Cardiac fibroblast (primary cell): ENCODE results near the gene SEPTIN5.

Experiments used
- DNase-seq, 2 donors: peaks; one replicate each; pipeline versions ENCODE4 v3.0.0 to v3.0.0-alpha.2; 2010; ENCODE audit warnings: low read depth in 2 of 2
- H3K4me3 ChIP-seq, 2 donors: replicated peaks in 1 of 2; 1 replicate in 1 of 2; 2 replicates in 1 of 2; pipeline ENCODE4 v1.5.1; 2011; ENCODE audit warnings: low read depth in 2 of 2, low read length in 2 of 2, mild to moderate bottlenecking in 2 of 2, moderate library complexity in 1 of 2
- TF ChIP-seq, protein P1 (sequence below): IDR thresholded peaks from one replicate; pipeline ENCODE4 v1.5.1; 2011; ENCODE audit warnings: low read depth, mild to moderate bottlenecking, low read length, inconsistent platforms

Gene SEPTIN5

DNA sequence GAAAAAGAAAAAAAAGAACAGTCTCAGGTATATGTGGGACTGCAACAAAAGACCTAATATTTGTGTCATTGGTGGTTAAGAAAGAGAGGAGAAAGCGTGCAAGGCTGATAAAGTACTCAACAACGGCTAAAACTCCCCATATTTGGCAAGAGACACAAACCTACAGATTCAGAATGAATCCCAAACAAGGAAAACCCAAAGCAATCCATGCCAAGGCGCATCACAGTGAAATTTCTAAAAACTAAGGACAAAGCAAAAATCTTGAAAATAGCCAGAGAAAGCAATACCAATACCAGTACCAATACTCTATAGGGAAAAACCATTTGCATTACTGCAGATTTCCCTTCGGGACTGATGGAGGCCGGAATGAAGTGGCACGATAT is 32.4 kb upstream of the SEPTIN5 start:
- DNase-seq, result no peak
- H3K4me3 ChIP-seq, result no peak overlapping the region
- TF ChIP-seq, protein P1, sequence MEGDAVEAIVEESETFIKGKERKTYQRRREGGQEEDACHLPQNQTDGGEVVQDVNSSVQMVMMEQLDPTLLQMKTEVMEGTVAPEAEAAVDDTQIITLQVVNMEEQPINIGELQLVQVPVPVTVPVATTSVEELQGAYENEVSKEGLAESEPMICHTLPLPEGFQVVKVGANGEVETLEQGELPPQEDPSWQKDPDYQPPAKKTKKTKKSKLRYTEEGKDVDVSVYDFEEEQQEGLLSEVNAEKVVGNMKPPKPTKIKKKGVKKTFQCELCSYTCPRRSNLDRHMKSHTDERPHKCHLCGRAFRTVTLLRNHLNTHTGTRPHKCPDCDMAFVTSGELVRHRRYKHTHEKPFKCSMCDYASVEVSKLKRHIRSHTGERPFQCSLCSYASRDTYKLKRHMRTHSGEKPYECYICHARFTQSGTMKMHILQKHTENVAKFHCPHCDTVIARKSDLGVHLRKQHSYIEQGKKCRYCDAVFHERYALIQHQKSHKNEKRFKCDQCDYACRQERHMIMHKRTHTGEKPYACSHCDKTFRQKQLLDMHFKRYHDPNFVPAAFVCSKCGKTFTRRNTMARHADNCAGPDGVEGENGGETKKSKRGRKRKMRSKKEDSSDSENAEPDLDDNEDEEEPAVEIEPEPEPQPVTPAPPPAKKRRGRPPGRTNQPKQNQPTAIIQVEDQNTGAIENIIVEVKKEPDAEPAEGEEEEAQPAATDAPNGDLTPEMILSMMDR, result no peak

DNA sequence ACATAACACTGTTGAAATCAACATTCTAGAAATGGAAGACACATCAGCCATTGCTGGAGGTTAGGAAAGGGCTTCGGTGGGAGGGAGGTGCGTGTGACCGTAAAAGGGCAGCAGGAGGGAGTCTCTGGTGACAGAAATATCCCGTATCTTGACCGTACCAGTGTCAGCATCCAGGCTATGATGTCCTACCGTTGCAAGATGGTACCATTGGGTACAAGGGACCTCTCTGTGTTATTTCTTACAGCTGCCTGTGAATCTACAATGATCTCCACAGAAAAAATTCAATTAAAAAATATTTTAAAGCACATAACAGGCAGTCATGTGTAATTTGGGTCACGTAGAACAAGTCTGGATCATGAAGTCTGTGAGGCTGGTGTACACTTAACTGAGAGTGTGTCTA is 27.4 kb upstream of the SEPTIN5 start:
- TF ChIP-seq, protein P1, result no peak
- DNase-seq, result no peak
- H3K4me3 ChIP-seq, result no peak overlapping the region

DNA sequence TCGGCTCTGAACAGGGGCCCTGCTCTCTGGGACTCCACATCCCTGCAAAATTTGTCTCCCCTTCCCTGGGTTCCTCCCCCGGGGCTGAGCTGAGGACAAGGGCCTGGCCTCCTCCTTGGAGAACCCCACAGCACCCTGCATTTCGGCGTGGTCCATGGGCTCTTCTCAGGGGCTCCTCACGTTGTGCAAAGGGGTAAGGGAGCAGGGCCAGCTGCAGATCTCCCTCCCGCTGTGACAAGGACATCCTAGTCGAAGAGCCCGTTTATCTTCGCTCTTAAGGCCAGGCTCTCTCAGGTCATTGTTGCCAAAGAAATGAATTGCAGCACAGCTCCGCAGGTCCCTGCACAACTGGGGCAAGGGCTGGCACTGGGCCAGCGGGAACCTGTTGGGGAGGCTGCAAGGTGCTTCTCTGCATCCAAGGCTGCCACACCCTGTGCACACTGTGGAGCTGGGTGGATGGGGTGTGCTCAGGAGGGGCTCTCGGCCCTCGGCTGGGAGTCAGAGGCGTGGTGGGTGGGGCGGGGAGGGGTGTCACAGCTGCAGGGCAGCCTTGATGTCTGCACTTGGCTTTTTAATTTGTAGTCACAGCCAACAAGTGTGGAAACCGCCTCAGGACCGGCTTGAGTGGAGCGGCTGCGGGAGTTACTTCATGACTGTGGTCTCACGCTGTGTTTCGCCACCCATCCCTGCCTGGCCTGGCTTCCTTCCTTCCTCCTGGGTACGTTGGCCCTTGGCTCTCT is 26.6 kb upstream of the SEPTIN5 start:
- no peak overlapping the region for H3K4me3 ChIP-seq
- no peak for DNase-seq
- TF ChIP-seq, protein P1, result no peak

DNA sequence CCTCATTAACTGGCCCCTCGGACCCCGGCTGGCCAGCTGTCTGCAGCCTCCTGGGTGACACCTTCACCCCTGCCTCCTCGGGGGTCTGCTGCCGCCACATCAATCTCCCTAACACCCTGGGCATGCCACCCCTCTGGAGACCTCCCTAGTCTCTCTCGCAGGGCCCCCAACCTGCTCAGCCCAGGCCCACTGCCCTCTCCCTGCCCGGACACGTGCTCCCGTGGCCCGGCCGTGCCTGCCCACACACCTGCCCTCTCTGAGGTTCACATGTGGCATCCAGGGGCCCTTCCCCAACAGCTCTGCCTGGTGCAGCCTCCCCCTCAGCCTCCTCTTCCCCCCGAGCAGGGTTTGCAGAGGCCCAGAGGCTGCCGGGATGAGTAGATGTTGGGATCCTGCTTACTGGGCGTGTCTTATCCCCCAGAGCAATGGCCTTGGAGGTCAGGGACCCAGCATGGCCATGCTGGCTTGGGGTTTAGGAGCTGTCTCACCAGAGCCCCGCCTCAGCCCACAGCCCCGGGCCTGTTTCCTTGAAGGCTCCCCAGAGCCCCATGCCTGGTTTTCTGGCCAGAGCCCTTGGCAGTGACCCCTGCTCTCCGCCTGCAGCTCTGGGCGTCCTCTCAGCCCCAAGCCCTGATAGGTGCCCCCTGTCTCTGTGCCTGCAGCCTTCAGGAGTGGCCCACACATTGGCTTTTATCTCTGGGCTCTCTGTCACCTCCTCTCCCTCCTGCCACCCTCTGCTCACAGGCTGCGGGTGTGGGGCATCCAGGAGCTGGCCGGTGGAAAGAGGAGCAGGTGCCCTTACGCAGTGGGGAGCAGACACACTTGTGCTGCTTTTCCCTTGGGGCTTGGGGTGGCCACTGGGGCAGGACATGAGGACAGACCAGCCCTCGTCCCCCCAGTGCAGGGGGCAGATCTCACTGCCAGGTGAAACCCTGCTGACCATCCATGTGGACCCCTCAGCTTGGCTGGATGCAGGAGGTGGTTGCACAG is 25.7 kb upstream of the SEPTIN5 start:
- TF ChIP-seq, protein P1, result no peak
- no peak overlapping the region for H3K4me3 ChIP-seq
- DNase-seq, result no peak

DNA sequence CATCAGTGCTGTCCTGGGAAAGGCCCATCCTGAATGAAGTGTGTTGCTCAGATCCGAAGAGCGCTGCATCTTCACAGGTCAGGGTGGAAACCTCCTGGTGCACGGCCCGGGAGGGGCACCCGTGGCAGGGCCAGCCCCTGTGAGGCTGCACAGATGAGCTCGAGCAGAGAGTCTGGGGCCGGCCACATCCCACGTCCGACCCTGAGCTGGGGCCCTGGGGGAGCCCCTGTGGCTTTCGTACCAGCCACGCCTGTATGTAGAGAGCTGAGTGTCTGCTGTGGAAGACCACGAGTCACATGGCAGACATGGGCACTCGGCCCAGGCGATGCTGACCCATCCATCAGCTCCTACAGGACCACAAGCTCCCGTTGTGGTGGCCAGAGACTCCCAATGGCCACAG is 24.9 kb upstream of the SEPTIN5 start:
- DNase-seq, result no peak
- H3K4me3 ChIP-seq, result no peak overlapping the region
- TF ChIP-seq, protein P1, result no peak

DNA sequence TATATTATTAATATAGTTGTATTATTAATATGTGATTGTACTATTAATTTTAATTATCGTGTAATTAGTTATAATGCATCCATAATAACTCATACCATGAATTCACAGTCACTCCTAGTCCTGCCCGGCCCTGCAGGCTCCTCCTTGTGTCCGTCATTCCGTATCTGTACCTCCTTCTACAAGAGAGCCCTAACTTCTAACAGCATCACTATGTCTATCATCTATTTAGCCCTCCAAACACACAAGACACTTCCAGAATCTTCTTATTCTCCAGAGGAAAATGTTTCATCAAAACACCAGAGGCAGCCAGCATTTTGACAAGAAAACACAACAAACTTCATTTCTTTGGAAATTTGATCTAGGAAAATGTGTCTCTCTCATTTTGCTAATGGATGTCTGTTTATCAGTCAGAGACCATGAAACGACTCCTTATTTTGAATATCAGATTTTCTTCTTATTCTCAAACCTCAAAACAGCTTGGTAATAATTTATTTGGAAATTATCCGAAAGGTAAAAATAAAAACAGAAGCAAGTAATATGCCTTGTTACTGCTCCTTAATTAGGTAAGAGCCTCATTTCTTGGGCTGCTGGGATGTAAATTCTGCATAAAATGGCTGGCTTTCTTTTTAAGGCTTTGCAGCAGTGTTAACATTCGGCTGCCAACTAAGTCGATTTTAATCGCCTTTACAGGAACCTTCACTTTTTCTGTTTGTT is 23.1 kb upstream of the SEPTIN5 start:
- DNase-seq, result no peak
- peak overlapping the region; percentile 7 to 8 for H3K4me3 ChIP-seq
- TF ChIP-seq, protein P1, result no peak
